GM23338 (cell line): ENCODE results near the gene TMEM135.

Experiments used
- EZH2 ChIP-seq: fragments of 200-600 bp; sonication (generic); IDR thresholded peaks from one replicate; pipeline ENCODE4 v1.8.0; 2017; ENCODE audit warnings: antibody characterized with exemption, mild to moderate bottlenecking, low read depth; ENCODE audit not compliant: unreplicated experiment
- POLR2AphosphoS5 ChIP-seq: IDR thresholded peaks from 2 replicates; pipeline ENCODE4 v1.6.1; 2016; ENCODE audit warnings: antibody characterized with exemption, low read depth

GRCh38 chr11:87063982-87064381 is 26.2 kb downstream of the TMEM135 start:
- TF ChIP-seq POLR2AphosphoS5 (no peak), EZH2 (no peak)
